GM10847 (cell line): Measurements from ENCODE around the gene TTC4.

ENCODE experiments used
- POLR2A ChIP-seq: IDR thresholded peaks from 2 replicates; pipeline ENCODE4 v1.6.1; 2011; ENCODE audit not compliant: insufficient read length; ENCODE audit errors: extremely low read depth

TTC4 gene

DNA sequence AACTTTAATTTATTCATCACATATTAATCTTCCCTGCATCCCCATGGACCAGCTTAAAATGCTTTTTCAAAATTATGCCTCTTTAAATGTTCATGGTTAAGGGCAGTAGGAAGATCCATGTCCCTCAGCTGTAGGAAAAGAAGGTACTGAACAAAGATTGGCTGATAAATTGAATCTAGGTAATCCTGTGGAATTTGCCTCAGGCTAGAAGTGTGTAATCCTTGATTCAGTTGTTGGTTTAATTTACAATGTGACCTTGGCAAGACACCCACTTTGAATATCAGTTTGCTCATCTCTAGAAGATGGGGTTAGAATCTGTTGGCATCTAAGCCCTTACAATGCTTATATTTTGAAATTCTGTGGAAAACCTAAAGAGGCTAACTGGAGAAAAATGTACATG, 6.1 kb downstream of the TTC4 start:
- no peak for TF ChIP-seq POLR2A

GRCh38 chr1:54723985-54724384, 8.3 kb downstream of the TTC4 start:
- no peak for TF ChIP-seq POLR2A

DNA sequence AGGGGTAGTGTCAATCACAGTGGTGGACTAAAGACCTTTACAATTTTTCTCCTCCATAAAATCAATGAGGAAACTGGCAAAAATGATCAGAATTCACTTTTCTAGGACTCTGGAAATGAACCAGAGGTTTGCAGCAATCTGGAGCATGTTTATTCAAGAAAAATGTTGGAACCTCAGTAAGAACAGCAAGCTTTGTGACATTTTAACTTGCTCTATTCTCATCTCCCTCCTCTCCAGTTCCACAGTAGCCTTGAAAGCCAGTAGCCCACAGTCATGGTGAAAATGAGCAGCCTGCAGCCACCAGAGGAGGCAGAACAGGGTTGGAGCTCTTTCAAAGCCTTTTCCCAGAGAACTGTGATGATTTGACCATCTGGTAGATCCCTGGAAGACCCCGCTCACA, 9.1 kb downstream of the TTC4 start:
- TF ChIP-seq POLR2A, result no peak

DNA sequence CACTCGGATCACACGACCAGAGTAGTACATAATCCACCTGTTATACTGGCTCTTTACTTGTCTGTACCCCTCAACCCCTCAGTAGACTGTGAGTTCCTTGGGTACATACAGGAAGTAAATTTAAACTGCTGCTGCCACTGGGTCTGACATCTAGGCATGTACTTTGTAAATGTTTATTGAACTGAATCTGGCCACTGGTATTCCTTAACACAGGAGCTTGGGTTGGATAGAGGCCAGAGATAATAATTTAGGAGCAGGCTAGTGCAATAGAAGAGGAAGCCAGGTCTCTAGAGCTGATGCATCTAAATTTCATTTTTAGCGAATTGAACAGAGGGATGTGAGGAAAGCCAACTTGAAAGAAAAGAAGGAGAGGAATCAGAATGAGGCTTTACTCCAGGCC, 12.4 kb downstream of the TTC4 start:
- TF ChIP-seq POLR2A, result no peak

DNA sequence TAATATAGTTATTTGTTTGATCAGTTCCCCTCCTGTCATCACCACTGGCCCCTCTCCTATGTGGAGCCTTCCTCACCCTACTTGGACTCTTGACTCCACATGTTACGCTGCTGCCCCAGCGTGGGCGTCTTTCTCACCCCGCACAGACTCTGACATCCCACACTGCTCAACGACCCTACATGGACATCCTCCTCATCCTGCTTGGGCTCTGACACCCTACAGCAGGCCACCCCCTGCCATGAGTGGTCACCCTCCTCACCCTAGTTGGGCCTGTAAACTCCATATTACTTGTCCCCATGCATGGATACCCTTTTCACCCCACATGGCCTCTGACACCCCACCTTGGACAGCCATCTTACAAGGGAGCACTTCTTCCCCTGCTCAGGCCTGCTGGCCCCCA, 21.0 kb downstream of the TTC4 start:
- no peak for TF ChIP-seq POLR2A

GRCh38 chr1:54738244-54738643, 22.6 kb downstream of the TTC4 start:
- TF ChIP-seq POLR2A, result no peak

- no peak for TF ChIP-seq POLR2A
Observed at GRCh38 chr1:54741531-54741930, 25.9 kb downstream of the TTC4 start.

DNA sequence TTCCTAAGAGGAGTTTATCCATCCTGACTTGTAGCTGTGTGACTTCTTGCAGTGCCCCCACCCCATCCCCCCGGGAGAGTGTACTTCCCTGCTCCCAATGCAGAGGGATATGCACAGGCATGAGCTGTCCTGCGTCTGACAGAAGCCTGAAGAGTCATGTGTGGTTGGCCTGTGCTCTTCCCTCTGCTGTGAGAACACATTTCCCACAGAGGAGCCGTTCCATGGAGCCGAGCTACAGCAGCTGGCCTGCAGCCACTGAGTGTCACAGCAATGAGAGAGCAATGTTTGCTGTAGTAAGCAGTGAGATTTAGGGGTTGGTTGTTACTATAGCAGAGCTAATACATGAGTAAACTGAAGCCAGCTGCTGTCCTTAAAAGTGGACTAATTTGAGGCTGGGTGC, 26.6 kb downstream of the TTC4 start:
- TF ChIP-seq POLR2A, result no peak

DNA sequence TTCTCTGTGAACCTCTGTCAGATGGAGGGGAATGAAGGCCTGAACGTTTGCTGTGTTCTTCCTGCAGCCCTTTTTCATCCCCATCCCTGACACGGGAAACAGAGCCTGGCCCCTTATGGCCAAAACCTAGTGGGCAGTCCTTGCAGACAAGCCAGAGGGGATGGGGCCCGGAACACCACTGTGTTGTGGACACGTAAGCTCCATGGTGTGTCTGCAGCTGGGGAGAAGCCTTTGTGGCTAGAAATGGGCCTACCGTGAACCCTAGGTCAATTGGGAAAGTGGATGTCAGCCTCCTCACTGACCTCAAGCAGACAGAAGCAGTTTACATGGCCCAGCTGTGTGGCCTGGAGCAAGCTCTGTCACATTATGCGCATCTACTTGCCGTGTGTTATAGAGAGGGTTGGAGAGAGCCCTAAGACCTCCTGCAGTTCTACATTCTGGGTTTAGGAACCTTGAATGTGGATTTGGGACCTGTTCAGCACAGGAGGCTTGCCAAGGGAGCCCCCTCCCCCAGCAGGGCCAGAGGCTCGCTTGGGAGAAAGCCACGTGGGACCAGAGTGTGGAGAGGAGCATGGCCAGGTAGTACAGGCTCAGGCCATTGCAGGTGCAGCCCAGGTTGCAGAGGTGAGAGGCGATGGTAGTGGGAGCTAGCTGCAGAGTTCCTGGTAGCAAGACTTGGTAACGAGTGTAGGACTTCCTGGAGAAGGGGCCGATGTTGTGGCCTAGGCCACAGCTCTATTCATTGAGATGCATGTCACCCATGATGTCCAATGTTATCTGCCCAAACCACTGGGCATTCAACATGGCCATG, 28.0 kb downstream of the TTC4 start:
- TF ChIP-seq POLR2A, result no peak

DNA sequence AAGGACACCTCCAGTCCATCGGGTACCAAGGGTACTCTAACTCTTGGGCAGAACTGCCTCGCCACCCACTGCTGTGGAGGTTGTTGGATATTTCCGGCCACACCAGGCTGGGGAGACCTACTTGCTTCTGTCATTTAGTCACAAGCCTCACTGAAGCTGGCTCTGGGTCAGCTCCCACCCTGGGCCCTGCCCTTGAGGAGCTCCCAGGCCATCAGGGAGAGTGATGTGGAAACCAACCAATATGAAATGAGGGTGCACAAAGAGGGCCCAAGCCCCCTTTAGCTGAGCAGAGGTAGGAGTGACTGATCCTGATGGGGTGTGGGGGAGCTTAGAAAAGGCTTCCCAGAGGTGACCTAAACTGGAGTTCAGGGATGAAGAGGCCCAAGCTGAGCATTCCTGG, 29.0 kb downstream of the TTC4 start:
- no peak for TF ChIP-seq POLR2A

DNA sequence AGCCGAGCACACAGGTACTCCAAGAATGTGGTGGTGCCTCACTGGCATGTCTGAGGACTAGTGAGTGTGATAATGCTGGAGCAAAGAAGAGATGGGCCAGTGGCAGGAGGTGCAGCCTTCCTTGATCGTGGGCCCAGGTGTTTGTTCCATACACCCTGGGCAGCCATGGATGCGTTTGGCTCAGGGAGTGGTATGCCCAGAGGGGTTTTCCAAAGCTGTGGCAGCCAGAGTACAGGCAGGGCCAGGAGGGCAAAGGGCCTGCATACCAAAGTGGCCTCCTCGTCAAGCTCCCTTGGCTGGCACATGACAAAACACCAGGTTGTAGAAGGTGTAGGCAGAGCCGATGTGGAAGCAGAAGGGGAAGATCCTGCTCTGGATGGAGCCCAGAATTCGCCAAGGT, 29.6 kb downstream of the TTC4 start:
- no peak for TF ChIP-seq POLR2A

GRCh38 chr1:54745864-54746263, 30.2 kb downstream of the TTC4 start:
- TF ChIP-seq POLR2A, result no peak

- TF ChIP-seq POLR2A, result no peak
Observed at GRCh38 chr1:54748094-54748835, 32.6 kb downstream of the TTC4 start.

DNA sequence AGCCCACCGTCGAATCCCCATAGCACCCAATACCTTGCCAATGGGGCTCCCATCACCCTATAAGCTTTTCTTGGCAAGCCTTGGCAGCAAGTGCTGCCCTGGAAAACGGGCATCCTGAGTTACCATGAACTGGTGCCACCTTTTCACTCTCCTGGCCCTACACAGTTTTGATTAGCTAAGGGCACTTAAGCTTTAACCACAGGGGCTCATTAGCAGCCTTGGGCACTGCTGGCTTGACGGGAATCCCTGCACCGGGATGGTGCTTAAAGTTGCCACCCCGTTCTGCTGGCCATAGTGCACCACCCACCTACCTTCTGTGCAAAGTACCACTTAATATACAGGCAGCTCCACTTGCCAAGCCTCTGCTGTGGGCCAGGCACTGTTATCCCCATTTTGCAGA, 34.9 kb downstream of the TTC4 start:
- no peak for TF ChIP-seq POLR2A

DNA sequence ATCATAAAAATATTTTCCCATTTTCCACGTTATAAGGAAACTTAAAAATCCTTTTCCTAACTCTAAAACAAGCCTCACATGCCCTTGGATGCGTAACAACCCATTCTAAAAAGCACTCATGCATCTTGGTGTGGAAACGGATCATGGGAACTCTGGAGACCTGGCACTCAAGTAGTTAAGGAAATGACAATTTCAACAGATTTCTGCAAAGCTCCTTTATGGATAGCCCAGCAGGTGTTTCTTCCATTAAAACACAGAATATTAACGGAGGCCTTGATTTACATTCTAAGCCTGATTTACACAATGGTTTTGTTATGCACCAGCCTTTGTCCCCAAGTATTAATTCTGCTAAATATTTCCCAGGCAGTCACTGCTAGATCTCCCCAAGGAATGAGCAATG, 35.8 kb downstream of the TTC4 start:
- no peak for TF ChIP-seq POLR2A

- TF ChIP-seq POLR2A, result no peak
Observed at GRCh38 chr1:54754045-54754444, 38.4 kb downstream of the TTC4 start.

- no peak for TF ChIP-seq POLR2A
Observed at GRCh38 chr1:54754486-54755285, 39.0 kb downstream of the TTC4 start.

- no peak for TF ChIP-seq POLR2A
Observed at GRCh38 chr1:54757833-54758232, 42.2 kb downstream of the TTC4 start.
